ENCODE results near the gene GGCX. TPM values are rescaled to one million over a fixed set of nuclear protein-coding genes. Genes with fewer than 3 reads are reported as not detected.

The GGCX gene
- total and polyA plus RNA-seq, 2 donors (not counting 3 experiments of a cell fraction or from before 2014, with no cell fraction given), result 48.0 to 62.7 TPM

DNA sequence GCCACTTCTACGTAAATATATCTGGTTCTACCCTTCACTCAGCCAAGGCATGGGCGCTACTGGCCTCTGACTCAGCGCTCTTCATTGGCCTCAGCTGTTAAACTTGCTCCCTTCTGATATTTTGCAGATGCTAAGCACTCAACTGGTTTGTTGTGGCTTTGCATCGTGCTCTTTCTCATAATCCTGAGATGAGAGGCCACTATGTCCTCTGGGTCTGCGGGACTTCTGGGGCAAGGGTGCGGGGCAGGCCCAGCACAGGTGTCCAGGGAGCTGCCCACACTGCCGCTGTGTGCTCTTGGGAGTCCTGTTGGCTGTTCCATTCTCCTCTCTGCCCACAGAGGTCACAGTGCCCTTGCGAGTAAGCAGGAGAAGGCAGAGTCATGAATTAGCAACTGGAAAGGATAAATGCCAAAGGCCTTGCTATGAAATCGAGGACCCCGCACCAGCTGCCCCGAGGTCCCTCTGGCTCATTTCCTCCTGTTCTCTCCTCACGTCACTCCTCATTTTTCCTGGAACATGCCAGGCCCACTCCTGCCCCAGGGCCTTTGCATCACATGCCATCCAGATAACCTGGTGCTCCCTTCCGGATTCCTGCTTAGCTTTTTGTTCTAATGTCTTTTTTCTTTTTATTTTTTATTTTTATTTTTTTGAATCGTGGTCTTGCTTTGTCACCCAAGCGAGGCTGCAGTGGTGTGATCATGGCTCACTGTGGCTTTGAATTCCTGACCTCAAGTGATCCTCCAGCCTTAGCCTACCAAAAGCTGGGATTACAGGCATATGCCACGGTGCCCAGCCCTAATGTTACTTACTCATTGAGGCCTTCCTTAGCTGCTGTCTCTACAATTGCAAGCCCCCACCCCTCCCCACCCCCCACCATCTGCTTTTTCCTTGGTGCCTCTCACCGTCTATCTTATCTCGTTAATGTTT, 57.2 kb downstream of the GGCX start:
- BruUV-seq (replicated peaks), result no TSS peak
- Histone ChIP-seq H3K9ac (replicated peaks; ENCODE audit: extremely low read depth, insufficient read depth, low read length) (no peak overlapping the region), H3K4me1 (ENCODE audit: control insufficient read depth, extremely low read depth, insufficient read depth, low read length) (peaks cover 42% of the 10 kb centered on the region), H4K20me1 (replicated peaks; ENCODE audit: control insufficient read depth, extremely low read depth, insufficient read depth, low read length) (no peaks in the 10 kb centered on the region), H3K9me3 (replicated peaks; ENCODE audit: control insufficient read depth, insufficient read depth, low read length) (no peaks in the 10 kb centered on the region), H3K79me2 (ENCODE audit: control insufficient read depth, insufficient read depth, low read length) (no peaks in the 10 kb centered on the region), H2AFZ (ENCODE audit: low read depth, low read length) (no peak overlapping the region), H3K4me2 (ENCODE audit: insufficient read depth, low read length) (no peak overlapping the region), H3K4me3 (replicated peaks in 1 of 3; ENCODE audit: insufficient read depth in 1 of 3, low read depth in 1 of 3, low read length in 3 of 3) (no peak overlapping the region), H3K27me3 (ENCODE audit: control insufficient read depth in 2 of 2, insufficient read depth in 2 of 2, low read length in 2 of 2) (no peaks in the 10 kb centered on the region), H3K9me1 (replicated peaks; ENCODE audit: control insufficient read depth, extremely low read depth, insufficient read depth, low read length) (no peaks in the 10 kb centered on the region), H3K36me3 (ENCODE audit: control insufficient read depth in 2 of 2, extremely low read depth in 1 of 2, insufficient read depth in 2 of 2, low read length in 2 of 2) (no peaks in the 10 kb centered on the region), H3K27ac (ENCODE audit: insufficient read depth, low read depth, low read length) (peak overlapping the region; percentile 39)
- TF ChIP-seq CTCF (IDR thresholded peaks at IDR 0.05; ENCODE audit: extremely low read depth in 1 of 2, insufficient read depth in 1 of 2, low read depth in 1 of 2, low read length in 2 of 2) (no peak), FOS (IDR thresholded peaks at IDR 0.05; ENCODE audit: borderline replicate concordance, insufficient read depth, low read length) (peak; percentile 39), GATA2 (IDR thresholded peaks at IDR 0.05; ENCODE audit: insufficient read depth, insufficient read length, low read depth, low read length) (peak; percentile 19), POLR2AphosphoS5 (IDR thresholded peaks at IDR 0.05; ENCODE audit: insufficient read depth, low read depth, low read length) (peak; percentile 34)
- ChIA-PET CTCF (interaction anchor here (0.8 to 2.4 kb wide), 15 partner anchors 9 to 112 kb away, joined by 3 to 16 read pairs (median 3); partner anchors contain the start of genes MAT2A and USP39), POLR2A (interaction anchor here (0.6 to 3.0 kb wide), 4 partner anchors 35 to 83 kb away, joined by 4 to 48 read pairs (median 6); partner anchors contain the start of gene MAT2A)
- DNase-seq (ENCODE audit: low read depth, low spot score) (peak; percentile 33), FAIRE-seq (peak; percentile 43)
- dilution Hi-C loops (cut with MboI; ENCODE audit: extremely low pct_ligation_motif_present, low sequenced_read_pairs), result no loop called here
- intact Hi-C loops (cut with micrococcal nuclease), result no loop called here
